GM23338 (cell line): Measurements from ENCODE around the gene SIM1.

ENCODE experiments used
- CREB1 ChIP-seq: fragments of 250-450 bp; sonication (Bioruptor Pico); IDR thresholded peaks from 2 replicates; pipeline ENCODE4 v1.5.0; 2020; ENCODE audit warnings: low read depth, mild to moderate bottlenecking, moderate library complexity
- EZH2 ChIP-seq: fragments of 200-600 bp; sonication (generic); IDR thresholded peaks from one replicate; pipeline ENCODE4 v1.8.0; 2017; ENCODE audit warnings: antibody characterized with exemption, mild to moderate bottlenecking, low read depth; ENCODE audit not compliant: unreplicated experiment
- EZH2phosphoT487 ChIP-seq: fragments of 200-600 bp; sonication (generic); IDR thresholded peaks from one replicate; pipeline ENCODE4 v1.8.1; 2018; ENCODE audit warnings: antibody characterized with exemption; ENCODE audit not compliant: unreplicated experiment
- JUNB ChIP-seq: IDR thresholded peaks from one replicate; pipeline ENCODE4 v1.6.1; 2016; ENCODE audit warnings: antibody characterized with exemption; ENCODE audit not compliant: unreplicated experiment
- POLR2AphosphoS5 ChIP-seq: IDR thresholded peaks from 2 replicates; pipeline ENCODE4 v1.6.1; 2016; ENCODE audit warnings: antibody characterized with exemption, low read depth
- STAT1 ChIP-seq: IDR thresholded peaks from one replicate; pipeline ENCODE4 v1.6.1; 2016; ENCODE audit warnings: antibody characterized with exemption; ENCODE audit not compliant: unreplicated experiment
- ZNF114 ChIP-seq: fragments of 250-450 bp; sonication (Bioruptor Pico); IDR thresholded peaks from 2 replicates; pipeline ENCODE4 v1.5.0; 2020; ENCODE audit warnings: mild to moderate bottlenecking, moderate library complexity
- ZNF331 ChIP-seq: fragments of 250-450 bp; sonication (Bioruptor Pico); IDR thresholded peaks from 2 replicates; pipeline ENCODE4 v1.5.0; 2020; ENCODE audit warnings: low read depth, mild to moderate bottlenecking, moderate library complexity
- TF ChIP-seq, protein P1 (sequence below), 2 experiments: fragments of 200-600 bp in 1 of 2; sonication (generic) in 1 of 2; conservative IDR thresholded peaks; 2 replicates each; pipeline versions ENCODE4 v1.5.1 to v1.6.1; 2016 to 2017; ENCODE audit warnings: antibody characterized with exemption in 2 of 2, low read depth in 2 of 2, mild to moderate bottlenecking in 2 of 2, moderate library complexity in 1 of 2
- TF ChIP-seq, protein P2 (sequence below): IDR thresholded peaks from one replicate; pipeline ENCODE4 v1.6.1; 2018; ENCODE audit warnings: antibody characterized with exemption; ENCODE audit not compliant: unreplicated experiment
- TF ChIP-seq, protein P3 (sequence below): fragments of 250-450 bp; sonication (Bioruptor Pico); IDR thresholded peaks from 2 replicates; pipeline ENCODE4 v1.5.0; 2020; ENCODE audit warnings: mild to moderate bottlenecking, moderate library complexity

DNA sequence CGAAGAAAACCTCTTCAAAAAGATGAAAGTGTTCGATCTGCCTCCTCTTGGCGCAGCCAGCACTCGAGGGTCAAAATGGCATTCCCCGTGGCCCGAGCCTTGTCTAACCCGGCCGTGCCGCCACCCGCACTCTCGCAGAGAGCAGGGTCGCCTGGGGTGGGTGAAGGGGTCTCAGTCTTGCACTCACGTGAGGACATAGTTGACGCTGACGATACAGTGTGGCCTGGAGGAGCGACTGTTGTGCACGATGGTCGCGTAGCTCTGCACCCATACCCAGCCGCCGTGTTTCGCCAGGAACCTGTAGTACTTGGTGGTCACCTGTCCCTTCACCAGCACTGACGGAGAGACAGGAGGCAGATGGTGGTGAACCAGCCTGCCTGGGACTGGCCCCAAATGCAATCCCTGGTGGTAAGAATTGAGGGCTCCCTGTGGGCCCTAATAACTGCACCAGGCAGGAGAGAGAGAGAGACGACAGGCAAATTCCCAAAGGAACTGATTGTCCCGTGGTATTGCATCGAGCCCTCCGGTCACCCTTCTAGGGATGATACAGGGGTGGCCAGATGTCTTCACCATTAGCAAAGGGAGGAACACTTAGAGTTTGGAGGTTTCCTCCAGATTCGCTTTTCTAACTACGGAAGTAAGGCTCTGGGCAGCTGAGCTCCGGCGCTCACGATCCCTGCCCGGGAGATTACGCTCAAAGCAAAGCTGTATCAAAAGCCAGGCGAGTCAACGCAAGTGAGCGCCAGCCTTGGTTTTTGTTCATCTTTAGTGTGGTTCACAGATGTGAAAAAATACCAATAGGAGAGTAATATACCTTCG lies 17.4 kb downstream of the SIM1 start:
- TF ChIP-seq, protein P1, sequence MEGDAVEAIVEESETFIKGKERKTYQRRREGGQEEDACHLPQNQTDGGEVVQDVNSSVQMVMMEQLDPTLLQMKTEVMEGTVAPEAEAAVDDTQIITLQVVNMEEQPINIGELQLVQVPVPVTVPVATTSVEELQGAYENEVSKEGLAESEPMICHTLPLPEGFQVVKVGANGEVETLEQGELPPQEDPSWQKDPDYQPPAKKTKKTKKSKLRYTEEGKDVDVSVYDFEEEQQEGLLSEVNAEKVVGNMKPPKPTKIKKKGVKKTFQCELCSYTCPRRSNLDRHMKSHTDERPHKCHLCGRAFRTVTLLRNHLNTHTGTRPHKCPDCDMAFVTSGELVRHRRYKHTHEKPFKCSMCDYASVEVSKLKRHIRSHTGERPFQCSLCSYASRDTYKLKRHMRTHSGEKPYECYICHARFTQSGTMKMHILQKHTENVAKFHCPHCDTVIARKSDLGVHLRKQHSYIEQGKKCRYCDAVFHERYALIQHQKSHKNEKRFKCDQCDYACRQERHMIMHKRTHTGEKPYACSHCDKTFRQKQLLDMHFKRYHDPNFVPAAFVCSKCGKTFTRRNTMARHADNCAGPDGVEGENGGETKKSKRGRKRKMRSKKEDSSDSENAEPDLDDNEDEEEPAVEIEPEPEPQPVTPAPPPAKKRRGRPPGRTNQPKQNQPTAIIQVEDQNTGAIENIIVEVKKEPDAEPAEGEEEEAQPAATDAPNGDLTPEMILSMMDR (conservative IDR thresholded peaks at IDR 0.05; ENCODE audit: low read depth in 2 of 2), result no peak
- TF ChIP-seq POLR2AphosphoS5 (no peak), EZH2 (peak; percentile 84), EZH2phosphoT487 (no peak), CREB1 (CRISPR knock-in tag) (no peak), ZNF114 (no peak), STAT1 (no peak), JUNB (no peak), ZNF331 (no peak)
- TF ChIP-seq, protein P2, sequence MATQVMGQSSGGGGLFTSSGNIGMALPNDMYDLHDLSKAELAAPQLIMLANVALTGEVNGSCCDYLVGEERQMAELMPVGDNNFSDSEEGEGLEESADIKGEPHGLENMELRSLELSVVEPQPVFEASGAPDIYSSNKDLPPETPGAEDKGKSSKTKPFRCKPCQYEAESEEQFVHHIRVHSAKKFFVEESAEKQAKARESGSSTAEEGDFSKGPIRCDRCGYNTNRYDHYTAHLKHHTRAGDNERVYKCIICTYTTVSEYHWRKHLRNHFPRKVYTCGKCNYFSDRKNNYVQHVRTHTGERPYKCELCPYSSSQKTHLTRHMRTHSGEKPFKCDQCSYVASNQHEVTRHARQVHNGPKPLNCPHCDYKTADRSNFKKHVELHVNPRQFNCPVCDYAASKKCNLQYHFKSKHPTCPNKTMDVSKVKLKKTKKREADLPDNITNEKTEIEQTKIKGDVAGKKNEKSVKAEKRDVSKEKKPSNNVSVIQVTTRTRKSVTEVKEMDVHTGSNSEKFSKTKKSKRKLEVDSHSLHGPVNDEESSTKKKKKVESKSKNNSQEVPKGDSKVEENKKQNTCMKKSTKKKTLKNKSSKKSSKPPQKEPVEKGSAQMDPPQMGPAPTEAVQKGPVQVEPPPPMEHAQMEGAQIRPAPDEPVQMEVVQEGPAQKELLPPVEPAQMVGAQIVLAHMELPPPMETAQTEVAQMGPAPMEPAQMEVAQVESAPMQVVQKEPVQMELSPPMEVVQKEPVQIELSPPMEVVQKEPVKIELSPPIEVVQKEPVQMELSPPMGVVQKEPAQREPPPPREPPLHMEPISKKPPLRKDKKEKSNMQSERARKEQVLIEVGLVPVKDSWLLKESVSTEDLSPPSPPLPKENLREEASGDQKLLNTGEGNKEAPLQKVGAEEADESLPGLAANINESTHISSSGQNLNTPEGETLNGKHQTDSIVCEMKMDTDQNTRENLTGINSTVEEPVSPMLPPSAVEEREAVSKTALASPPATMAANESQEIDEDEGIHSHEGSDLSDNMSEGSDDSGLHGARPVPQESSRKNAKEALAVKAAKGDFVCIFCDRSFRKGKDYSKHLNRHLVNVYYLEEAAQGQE, result no peak
- TF ChIP-seq, protein P3, sequence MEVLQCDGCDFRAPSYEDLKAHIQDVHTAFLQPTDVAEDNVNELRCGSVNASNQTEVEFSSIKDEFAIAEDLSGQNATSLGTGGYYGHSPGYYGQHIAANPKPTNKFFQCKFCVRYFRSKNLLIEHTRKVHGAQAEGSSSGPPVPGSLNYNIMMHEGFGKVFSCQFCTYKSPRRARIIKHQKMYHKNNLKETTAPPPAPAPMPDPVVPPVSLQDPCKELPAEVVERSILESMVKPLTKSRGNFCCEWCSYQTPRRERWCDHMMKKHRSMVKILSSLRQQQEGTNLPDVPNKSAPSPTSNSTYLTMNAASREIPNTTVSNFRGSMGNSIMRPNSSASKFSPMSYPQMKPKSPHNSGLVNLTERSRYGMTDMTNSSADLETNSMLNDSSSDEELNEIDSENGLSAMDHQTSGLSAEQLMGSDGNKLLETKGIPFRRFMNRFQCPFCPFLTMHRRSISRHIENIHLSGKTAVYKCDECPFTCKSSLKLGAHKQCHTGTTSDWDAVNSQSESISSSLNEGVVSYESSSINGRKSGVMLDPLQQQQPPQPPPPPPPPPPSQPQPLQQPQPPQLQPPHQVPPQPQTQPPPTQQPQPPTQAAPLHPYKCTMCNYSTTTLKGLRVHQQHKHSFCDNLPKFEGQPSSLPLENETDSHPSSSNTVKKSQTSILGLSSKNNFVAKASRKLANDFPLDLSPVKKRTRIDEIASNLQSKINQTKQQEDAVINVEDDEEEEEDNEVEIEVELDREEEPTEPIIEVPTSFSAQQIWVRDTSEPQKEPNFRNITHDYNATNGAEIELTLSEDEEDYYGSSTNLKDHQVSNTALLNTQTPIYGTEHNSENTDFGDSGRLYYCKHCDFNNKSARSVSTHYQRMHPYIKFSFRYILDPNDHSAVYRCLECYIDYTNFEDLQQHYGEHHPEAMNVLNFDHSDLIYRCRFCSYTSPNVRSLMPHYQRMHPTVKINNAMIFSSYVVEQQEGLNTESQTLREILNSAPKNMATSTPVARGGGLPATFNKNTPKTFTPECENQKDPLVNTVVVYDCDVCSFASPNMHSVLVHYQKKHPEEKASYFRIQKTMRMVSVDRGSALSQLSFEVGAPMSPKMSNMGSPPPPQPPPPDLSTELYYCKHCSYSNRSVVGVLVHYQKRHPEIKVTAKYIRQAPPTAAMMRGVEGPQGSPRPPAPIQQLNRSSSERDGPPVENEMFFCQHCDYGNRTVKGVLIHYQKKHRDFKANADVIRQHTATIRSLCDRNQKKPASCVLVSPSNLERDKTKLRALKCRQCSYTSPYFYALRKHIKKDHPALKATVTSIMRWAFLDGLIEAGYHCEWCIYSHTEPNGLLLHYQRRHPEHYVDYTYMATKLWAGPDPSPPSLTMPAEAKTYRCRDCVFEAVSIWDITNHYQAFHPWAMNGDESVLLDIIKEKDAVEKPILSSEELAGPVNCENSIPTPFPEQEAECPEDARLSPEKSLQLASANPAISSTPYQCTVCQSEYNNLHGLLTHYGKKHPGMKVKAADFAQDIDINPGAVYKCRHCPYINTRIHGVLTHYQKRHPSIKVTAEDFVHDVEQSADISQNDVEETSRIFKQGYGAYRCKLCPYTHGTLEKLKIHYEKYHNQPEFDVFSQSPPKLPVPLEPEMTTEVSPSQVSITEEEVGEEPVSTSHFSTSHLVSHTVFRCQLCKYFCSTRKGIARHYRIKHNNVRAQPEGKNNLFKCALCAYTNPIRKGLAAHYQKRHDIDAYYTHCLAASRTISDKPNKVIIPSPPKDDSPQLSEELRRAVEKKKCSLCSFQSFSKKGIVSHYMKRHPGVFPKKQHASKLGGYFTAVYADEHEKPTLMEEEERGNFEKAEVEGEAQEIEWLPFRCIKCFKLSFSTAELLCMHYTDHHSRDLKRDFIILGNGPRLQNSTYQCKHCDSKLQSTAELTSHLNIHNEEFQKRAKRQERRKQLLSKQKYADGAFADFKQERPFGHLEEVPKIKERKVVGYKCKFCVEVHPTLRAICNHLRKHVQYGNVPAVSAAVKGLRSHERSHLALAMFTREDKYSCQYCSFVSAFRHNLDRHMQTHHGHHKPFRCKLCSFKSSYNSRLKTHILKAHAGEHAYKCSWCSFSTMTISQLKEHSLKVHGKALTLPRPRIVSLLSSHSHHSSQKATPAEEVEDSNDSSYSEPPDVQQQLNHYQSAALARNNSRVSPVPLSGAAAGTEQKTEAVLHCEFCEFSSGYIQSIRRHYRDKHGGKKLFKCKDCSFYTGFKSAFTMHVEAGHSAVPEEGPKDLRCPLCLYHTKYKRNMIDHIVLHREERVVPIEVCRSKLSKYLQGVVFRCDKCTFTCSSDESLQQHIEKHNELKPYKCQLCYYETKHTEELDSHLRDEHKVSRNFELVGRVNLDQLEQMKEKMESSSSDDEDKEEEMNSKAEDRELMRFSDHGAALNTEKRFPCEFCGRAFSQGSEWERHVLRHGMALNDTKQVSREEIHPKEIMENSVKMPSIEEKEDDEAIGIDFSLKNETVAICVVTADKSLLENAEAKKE (CRISPR knock-in tag), result no peak
